ENCODE measurements around the gene MED25.

Gene MED25

DNA sequence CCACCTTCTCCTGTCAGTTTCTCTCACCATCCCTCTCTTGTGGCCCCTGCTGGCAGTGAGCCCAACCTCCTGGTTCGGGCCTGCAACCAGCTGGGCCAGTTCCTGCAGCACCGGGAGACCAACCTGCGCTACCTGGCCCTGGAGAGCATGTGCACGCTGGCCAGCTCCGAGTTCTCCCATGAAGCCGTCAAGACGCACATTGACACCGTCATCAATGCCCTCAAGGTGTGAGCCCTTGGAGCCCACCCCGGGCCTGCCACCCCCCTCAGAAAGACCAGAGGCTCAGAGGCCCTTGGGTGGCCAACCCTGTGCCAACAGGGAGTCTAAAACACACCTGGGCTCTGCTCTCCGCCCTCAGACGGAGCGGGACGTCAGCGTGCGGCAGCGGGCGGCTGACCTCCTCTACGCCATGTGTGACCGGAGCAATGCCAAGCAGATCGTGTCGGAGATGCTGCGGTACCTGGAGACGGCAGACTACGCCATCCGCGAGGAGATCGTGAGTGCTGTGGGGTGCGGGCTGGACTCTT, 18.8 kb upstream of the MED25 start:
- DNase-seq (ENCODE audit: low read depth, low spot score): no peak

DNA sequence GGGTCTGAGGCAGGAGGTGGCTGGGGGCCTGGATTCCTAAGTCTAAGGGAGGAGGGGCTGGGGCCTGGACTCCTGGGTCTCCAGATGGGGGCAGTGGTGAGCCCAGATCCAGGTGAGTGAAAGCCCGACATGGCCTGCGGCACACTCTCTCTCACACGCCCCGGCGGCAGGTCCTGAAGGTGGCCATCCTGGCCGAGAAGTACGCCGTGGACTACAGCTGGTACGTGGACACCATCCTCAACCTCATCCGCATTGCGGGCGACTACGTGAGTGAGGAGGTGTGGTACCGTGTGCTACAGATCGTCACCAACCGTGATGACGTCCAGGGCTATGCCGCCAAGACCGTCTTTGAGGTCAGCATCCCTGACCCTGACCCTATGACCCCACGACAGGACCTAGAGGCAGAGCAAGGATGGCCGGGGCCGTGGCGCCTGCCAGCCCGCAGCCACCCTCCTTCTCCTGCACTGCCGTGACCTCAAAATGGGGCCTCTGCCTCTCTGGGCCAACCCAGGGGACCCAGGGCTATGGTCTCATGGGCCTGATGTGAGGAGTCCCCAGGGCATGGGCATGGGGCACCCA, 18.2 kb upstream of the MED25 start:
- DNase-seq (ENCODE audit: low read depth, low spot score): no peak

DNA sequence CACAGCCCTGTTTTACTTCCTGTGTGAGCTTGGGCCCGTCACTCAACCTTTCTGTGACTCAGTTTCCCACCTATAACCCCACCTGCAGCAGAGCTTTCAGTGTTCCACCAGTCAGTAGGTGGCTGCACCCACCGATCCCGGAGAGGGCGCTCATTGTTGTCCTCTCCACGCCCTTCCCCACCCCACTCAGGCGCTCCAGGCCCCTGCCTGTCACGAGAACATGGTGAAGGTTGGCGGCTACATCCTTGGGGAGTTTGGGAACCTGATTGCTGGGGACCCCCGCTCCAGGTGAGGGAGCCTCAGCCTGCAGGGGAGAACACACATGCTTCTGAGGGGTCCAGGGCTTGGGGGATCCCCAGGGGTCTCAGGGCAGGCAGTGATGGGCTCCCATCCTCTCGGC, 17.3 kb upstream of the MED25 start:
- DNase-seq (ENCODE audit: low read depth, low spot score): no peak

DNA sequence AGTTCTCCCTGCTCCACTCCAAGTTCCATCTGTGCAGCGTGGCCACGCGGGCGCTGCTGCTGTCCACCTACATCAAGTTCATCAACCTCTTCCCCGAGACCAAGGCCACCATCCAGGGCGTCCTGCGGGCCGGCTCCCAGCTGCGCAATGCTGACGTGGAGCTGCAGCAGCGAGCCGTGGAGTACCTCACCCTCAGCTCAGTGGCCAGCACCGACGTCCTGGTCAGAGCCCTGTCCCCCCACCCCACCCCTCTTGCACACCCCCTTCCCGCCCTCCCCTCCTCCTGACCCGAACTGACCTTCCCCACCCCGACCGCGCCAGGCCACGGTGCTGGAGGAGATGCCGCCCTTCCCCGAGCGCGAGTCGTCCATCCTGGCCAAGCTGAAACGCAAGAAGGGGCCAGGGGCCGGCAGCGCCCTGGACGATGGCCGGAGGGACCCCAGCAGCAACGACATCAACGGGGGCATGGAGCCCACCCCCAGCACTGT, 16.6 kb upstream of the MED25 start:
- no peak for DNase-seq (ENCODE audit: low read depth, low spot score)

DNA sequence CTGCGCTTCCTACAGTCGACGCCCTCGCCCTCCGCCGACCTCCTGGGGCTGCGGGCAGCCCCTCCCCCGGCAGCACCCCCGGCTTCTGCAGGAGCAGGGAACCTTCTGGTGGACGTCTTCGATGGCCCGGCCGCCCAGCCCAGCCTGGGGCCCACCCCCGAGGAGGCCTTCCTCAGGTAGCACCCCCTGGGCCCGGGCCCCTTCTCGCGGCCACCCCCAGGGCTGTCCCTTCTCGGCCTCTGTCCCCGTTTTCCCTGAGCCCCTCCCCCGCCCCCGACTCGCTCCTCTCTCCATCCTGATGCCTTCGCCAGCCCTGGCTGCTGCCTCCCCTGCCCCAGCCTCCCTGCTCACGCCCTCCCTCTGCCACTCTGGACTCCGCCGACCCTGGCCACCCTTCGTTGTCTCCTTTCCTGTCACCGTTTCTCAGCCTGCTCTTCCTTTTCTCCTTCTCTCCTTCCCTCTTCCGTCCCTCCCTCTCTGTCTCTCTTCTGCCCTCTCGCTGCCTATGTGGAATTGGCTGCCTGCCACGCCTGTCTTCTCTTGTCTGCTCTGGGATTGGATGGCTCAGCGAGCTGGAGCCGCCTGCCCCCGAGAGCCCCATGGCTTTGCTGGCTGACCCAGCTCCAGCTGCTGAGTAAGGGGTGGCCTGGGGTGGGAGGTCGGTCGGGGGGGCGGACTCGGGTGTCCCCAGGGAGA, 16.0 kb upstream of the MED25 start:
- DNase-seq (ENCODE audit: low read depth, low spot score): peak; percentile 71

DNA sequence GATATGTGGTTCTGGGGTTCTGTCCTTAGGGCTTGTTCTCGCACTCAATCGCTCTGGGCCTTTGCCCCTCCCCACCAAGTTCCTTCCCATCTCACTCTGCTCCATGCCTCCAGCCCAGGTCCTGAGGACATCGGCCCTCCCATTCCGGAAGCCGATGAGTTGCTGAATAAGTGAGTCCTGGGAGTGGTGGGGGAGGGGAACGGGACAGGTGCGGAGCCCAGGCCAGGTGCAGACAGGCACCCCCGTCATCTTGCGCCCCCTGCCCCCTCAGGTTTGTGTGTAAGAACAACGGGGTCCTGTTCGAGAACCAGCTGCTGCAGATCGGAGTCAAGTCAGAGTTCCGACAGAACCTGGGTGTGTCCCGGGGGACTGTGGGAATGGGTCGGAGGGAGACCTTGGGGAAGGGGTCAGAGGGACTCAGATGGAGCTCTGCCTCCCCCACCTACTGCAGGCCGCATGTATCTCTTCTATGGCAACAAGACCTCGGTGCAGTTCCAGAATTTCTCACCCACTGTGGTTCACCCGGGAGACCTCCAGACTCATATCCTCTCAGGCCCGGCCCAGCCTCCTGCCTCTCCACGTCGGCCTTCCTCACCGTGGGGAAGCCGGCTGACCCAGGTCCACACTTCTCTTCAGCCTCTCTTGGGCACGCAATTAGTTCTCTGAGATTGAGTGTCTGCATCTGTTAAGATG, 15.1 kb upstream of the MED25 start:
- DNase-seq (ENCODE audit: low read depth, low spot score): no peak

DNA sequence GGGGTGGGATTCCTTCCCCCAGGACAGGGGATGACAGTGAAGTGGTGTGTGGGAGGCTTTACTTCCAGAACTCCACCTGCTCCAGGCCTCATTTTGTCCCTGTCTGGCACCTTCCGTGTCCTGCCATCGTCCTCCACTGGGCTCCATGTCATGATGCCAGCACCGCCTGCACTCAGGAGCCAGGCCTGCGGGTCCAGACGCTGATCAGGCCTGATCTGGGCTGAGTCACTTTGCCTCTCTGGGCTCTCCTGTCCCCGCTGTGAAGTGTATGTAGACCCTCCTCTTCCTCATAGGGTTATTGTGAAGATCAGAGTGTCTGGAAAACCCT, 14.6 kb upstream of the MED25 start:
- no peak for DNase-seq (ENCODE audit: low read depth, low spot score)

DNA sequence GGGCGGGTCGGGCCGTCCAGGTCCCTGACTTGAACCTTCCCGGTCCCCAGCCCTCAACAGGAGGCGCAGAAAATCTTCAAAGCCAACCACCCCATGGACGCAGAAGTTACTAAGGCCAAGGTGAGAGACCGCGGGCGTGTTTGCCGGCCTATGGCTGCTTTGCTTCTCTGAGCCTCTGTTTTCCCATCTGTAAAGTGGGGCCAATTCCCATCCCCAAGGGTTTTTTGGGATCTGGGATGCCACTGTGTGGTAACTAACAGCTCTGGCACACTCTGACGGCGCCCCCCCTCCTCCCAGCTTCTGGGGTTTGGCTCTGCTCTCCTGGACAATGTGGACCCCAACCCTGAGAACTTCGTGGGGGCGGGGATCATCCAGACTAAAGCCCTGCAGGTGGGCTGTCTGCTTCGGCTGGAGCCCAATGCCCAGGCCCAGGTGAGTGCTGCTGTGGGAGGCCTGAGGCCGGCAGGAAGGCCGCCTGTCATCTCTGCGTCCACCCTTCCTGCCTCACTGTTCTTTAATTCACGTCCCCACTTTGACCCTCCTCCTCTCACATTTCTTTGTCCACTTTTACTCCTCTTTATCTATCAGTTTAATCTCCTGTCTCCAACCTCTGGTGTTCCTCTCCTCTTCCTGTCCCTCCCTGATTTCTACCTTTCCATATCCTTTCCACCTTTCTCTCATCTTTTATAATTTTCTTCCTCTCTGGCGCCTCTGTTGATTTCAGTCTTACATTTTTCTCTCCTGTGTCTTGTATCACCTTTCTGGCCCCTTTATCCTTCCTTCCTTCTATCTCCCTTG, 12.1 kb upstream of the MED25 start:
- no peak for DNase-seq (ENCODE audit: low read depth, low spot score)

DNA sequence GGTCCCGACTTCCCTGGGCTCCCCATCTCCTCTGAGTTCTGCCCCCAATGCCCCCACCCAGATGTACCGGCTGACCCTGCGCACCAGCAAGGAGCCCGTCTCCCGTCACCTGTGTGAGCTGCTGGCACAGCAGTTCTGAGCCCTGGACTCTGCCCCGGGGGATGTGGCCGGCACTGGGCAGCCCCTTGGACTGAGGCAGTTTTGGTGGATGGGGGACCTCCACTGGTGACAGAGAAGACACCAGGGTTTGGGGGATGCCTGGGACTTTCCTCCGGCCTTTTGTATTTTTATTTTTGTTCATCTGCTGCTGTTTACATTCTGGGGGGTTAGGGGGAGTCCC, 11.5 kb upstream of the MED25 start:
- DNase-seq (ENCODE audit: low read depth, low spot score): no peak

DNA sequence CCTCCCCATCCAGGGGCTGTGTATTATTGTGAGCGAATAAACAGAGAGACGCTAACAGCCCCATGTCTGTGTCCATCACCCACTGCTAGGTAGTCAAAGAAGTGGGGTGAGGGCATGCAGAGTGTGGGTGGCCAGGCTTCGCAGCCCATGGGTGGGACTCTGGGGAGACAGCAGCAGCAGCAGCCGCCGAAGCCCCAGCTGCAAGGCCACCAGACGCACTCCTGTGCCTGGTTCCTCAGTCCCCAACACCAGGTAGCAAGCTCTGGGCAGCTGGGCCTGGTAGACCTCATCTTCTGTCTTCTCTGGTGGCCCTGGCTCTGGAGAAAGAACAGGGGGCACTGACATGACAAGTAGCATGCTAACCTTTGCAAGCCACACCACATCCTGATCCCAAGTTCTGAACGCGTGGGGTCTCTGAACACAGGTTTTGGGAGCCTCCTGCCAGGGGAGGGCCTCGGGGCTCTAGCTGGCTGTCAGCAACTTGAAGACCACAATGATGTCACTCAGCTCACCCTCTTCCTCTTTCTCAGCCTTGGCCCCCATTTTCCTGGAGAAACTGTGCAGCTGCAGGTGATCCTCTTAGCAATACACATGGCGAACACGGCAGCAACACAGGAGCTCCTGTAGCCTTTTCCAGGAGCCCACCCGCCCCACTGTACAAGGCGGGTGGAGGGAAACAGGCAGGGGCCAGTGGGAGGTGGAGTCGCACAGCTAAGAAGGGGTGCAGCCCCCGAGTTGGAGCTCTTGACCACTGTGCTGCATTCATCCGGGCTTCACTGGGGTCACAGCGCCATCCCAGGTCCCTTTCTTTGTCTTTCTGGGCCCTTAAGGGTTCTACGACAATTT, 10.8 kb upstream of the MED25 start:
- DNase-seq (ENCODE audit: low read depth, low spot score): no peak

DNA sequence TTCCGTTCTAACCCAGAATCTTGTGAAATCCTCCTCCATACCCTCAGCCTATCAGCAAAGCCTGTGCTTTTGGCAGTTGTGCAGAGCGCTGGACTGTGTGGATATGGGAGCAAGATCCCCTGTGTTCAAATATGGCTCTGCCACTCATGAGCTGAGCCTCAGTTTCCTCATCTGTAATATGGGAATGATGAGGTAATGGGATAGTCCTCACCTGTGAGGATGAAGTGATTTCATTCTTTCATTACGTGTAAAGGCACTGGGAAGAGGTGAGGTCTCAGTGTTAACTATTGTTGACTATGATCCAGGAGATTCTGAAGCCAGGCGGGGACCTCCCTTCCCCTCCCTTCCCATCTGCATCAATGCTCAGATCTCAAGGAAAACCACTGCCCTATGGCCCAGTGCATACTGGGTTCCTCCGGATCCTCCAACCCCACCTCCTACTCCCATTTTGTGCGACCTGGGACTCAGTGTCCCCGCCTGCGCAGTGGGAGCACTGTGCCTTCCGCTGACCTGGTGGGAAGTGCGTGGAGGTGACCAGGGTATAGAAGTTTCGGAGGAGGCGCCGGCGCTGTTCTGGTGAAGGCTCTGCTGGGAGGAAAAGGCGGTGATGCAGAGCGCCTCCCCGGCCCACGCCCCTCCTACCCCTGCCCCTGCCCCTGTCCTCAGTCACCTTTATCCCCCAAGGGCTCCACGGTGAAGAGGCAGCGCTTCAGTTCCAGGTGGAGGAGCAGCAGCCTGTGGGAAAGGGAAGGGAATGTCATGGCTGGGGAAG, 10.0 kb upstream of the MED25 start:
- DNase-seq (ENCODE audit: low read depth, low spot score): no peak

DNA sequence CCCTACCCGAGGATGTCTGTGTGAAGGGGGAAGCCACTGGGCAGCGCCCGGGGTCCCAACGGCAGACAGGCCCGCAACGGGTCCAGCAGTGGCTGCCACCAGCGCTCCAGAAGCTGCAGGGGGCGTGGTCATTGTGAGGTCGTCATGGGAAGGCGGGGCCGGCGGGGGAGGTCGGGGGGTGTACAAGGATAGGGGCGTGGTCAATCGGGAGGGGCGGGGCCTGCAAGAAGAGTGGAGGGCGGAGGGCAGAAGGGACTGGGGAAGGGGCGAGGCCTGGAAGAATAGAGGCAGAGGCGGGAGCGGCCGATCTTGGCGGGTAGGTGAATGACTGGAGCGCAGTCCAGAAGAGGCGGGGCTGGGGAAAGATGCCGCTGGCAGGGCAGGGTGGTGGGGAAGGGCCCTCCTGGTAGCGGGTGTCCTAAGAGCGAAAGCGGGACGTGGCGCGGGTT, 9.4 kb upstream of the MED25 start:
- peak; percentile 68 for DNase-seq (ENCODE audit: low read depth, low spot score)

DNA sequence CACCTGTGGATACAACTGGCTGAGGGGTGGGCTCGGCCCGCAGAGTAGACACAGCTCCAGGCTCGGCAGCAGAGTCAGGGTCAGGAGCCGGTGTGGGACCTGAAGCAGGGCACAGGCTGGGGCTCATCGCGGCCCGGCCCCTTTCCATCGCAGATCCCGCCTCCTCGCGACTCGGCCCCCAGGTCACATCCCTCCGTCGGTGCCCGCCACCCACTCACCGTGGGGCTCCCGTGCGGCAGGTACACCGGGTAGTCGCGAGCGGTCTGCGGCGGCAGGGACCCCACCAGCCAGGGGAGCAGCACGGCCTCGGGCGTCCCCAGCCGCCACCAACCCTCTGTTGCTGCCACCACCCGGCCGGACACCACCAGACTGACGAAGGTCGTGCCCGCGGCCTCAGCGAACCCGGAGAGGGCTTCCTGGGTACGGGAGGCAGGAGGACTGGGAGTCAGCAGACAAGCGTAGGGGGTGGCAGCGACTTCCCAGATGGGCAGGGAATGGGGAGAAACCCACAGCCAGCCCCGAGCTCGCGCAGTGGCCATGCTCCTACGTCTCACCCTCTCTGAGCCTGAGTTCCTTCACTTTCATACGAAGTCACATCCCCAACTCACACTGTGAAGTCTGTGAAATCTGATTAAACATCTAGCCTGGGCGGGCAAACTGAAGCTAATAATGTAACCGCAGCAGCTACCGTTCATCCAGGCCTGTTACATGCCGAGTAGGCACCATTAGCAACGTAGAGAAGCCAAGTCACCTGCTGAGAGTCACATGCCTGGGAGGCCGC, 8.7 kb upstream of the MED25 start:
- DNase-seq (ENCODE audit: low read depth, low spot score): no peak

DNA sequence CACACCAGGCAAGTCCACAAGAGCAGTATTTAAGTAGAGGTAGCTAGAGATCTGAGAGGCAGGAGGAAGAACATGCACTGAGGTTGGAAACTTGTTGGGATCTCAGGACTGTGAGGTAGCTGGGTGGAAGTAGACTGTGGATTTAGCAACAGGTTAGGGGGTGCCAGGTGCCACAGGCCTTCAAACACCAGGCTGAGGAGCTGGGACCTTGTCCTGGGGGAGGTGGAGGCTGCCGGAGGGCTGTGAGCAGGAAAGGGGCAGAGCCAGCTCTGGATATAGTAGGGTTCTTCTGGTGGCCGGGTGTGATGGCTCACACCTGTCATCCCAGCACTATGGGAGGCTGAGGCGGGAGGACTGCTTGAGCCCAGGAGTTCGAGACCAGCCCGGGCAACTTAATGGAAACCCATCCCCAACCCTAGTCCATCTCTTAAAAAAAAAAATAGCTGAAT, 8.1 kb upstream of the MED25 start:
- DNase-seq (ENCODE audit: low read depth, low spot score): no peak

DNA sequence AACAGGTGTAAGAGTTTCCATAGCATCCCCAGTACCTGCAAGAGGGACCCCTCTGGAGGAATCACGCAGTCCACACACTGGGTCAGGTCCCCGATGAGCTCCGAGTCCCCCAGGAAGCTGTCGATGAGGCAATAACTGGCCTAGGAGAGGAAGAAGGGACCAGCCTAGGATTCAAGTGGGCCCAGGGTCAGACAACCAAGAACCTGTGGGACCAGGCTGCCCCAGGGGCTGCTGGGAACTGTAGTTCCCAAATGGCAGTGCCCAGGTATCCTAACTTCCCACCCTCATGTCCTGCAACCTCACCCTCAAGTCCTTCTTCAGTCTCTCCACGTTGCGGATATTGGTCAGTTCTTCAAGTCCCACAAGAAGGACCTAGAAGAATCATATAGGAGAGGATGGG, 6.8 kb upstream of the MED25 start:
- no peak for DNase-seq (ENCODE audit: low read depth, low spot score)

DNA sequence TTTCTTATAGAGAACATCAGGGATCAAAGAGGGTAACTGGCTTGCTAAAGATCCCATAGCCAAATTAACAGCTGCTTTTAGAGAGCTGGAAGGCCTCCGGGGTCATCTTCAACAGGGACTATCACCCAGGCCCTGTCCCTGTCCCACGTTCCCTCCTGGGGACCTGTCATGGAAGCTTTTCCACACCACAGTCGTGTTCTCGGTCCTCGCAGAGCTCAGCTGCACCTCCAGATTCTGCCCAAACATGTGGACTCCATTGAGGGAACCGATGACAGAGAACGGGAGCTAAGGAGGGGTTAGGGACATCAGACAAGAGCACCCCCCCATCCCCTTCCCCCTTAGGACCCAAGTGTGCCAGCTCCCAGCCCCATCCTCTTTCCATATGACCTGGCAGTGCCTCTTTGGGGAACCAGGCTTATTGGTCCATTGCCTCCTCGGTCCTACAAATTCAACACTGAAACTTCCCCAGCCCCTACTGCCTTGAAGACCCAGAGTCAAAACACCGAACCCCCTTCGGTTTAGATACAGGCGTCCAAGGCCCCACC, 5.6 kb upstream of the MED25 start:
- no peak for DNase-seq (ENCODE audit: low read depth, low spot score)

DNA sequence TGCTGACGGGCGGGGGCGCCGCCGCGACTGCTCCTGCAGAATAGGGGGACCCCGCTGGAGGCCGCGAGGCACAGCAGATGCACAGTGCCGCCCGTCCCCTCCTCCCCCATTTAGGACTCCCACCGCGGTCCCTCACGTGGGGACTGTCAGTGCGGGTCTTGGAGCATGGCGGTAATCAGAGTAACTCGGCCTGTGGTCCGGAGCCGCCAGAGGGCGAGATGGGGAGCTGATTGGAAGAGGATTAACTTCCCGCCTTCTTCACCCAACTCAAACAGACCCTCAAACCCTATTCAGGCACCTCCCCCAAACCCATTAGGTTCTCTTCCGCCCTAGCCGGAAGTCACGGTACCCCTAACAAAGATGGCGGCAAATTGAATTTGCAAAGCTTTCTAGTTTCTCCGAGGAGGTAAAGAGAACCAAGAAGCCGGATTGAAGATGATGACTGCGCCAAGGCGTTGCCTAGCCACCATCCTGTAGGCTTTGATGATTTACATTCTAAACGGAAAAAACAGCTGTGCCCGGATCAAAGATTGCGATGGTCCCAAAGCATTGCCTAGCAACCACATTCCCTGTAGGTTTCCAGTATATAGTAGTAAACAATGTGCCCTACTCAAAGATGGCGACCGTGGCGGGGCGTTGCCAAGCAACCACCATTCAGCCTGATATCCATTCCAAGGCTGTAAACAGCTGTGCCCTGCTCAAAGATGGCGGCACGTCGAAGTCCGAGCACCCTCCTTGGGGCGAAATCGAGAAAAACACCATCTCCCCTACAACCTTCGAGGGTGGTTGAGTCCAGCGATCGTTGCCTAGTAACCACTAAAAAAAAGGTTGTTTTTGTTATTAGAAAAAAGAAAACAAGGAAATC, 4.9 kb upstream of the MED25 start, which contains the start of gene FUZ:
FUZ (minus strand) TSS at position 296 of the 865 bp plus-strand sequence; CDS start at position 110, 186 bp downstream.
- peak; percentile 97 for DNase-seq (ENCODE audit: low read depth, low spot score)

DNA sequence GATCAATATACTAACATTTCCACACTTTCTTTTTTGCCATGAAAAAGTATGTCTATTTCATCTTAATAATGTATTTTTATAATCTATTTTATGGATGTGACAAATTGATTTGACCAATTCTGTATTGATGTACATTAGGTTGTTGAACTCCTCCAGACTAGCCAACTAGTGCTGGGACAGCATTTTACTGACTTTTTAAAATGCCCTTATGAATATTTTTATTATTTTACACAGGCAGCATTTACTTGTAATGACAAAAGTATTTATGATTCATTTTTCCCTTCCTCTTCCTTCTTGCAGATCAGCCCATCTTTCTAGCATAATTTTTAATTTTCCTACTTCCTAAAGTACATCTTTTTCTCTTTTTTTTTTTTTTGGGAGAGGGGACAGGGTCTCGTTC, 4.1 kb upstream of the MED25 start:
- no peak for DNase-seq (ENCODE audit: low read depth, low spot score)

Data from smooth muscle cell of the brain vasculature (primary cell).